ENCODE results near the gene ZNF333.

The ZNF333 gene

DNA sequence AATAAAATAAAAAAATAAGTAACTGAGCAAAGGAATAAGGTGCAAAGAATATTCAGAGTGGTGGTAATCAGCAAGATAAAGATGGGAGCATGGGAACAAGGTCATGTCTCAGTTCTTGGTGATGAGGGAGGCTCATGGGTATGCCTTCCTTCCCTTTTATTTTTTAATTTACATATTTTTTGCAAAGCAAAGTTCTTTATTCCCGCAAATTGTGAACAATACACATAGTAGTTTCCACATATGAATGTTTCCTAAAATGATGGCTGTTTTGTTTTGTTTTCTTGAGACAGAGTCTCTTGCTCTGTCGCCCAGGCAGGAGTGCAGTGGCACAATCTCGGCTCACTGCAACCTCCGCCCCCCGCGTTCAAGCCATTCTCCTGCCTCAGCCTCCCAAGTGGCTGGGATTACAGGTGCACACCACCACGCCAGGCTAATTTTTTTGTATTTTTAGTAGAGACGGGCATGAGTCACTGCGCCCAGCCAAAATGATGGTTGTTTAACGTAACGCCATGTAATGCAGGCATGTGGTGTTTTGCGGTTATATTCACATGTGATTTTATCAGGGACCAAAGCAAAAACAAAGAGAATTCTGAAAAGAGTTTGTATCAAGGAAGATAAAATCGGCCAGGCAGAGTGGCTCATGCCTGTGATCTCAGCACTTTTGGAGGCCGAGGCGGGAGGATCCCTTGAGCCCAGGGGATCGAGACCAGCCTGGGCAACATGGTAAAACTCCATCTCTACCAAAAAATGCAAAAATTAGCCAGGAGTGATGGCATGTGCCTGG lies 93.0 kb downstream of the ZNF333 start:
- Histone ChIP-seq H3K9me3 (ENCODE audit: control insufficient read depth in 2 of 2, low read length in 2 of 2) (no peaks in the 10 kb centered on the region), H3K27ac (ENCODE audit: low read depth in 2 of 2, low read length in 2 of 2) (peak overlapping the region in 1 of 2 donors; percentile 9), H3K27me3 (ENCODE audit: control insufficient read depth in 2 of 2, insufficient read depth in 2 of 2, low read length in 2 of 2) (no peaks in the 10 kb centered on the region), H3K9ac (ENCODE audit: low read depth in 1 of 2, low read length in 2 of 2) (peak overlapping the region in 1 of 2 donors; percentile 24), H3K4me3 (ENCODE audit: low read length in 2 of 2) (no peak overlapping the region), H3K4me1 (ENCODE audit: control insufficient read depth in 2 of 2, insufficient read depth in 2 of 2, low read length in 2 of 2) (peaks cover 0 to 2% of the 10 kb centered on the region in 2 donors), H3K36me3 (ENCODE audit: control insufficient read depth in 2 of 2, insufficient read depth in 2 of 2, low read length in 2 of 2) (no peaks in the 10 kb centered on the region)
